ENCODE data around the gene FLRT3. TPM values are rescaled to one million over a fixed set of nuclear protein-coding genes. Genes with fewer than 3 reads are reported as not detected.

The FLRT3 gene
- total and polyA plus RNA-seq, 4 donors: 2.7 to 29.7 (median 6.6) TPM

GRCh38 chr20:14334306-14334930, 3.0 kb downstream of the FLRT3 start:
- 7% methylated on average over 3 of the region's 3 CpGs for WGBS
- H3K9ac ChIP-seq (ENCODE audit: low read depth in 1 of 2, low read length in 2 of 2): no peak overlapping the region
- H3K4me3 ChIP-seq (ENCODE audit: low read depth in 1 of 3, low read length in 3 of 3): peak overlapping the region in 2 of 3 donors; percentile 32 to 44
- TF ChIP-seq SP1 (IDR thresholded peaks at IDR 0.05) (no peak), RAD21 (IDR thresholded peaks at IDR 0.05) (peak; percentile 86 to 88), YY1 (IDR thresholded peaks at IDR 0.05) (no peak), NR2F2 (IDR thresholded peaks at IDR 0.05) (no peak), CTCF (IDR thresholded peaks at IDR 0.05; ENCODE audit: low read depth, low read length, missing input control) (peak; percentile 63), RXRA (IDR thresholded peaks at IDR 0.05) (no peak), FOXA1 (IDR thresholded peaks at IDR 0.05) (no peak), GABPA (IDR thresholded peaks at IDR 0.05 in 1 of 2, conservative IDR thresholded peaks at IDR 0.05 in 1 of 2) (no peak), TAF1 (conservative IDR thresholded peaks at IDR 0.05) (no peak), JUND (IDR thresholded peaks at IDR 0.05) (no peak), FOXA2 (IDR thresholded peaks at IDR 0.05) (no peak)
- H3K27me3 ChIP-seq (ENCODE audit: control insufficient read depth in 4 of 4, insufficient read depth in 4 of 4, low read length in 3 of 4): no peaks in the 10 kb centered on the region
- no peak for DNase-seq (ENCODE audit: low spot score)
- H3K4me1 ChIP-seq (ENCODE audit: control insufficient read depth in 4 of 4, insufficient read depth in 4 of 4, low read length in 3 of 4): peaks cover 0 to 19% (median 13%) of the 10 kb centered on the region in 4 donors
- H3K9me3 ChIP-seq (ENCODE audit: control insufficient read depth in 4 of 4, low read length in 3 of 4): no peaks in the 10 kb centered on the region
- no peaks in the 10 kb centered on the region for H3K36me3 ChIP-seq (ENCODE audit: control insufficient read depth in 4 of 4, insufficient read depth in 3 of 4, low read depth in 1 of 4, low read length in 3 of 4)
- no peak overlapping the region for H3K27ac ChIP-seq (ENCODE audit: low read depth in 1 of 2, low read length in 2 of 2)

GRCh38 chr20:14333721-14334120, 3.7 kb downstream of the FLRT3 start:
- Histone ChIP-seq H3K27ac (ENCODE audit: low read depth in 1 of 2, low read length in 2 of 2) (no peak overlapping the region), H3K9ac (ENCODE audit: low read depth in 1 of 2, low read length in 2 of 2) (peak overlapping the region in 1 of 2 donors; percentile 17), H3K9me3 (ENCODE audit: control insufficient read depth in 4 of 4, low read length in 3 of 4) (no peaks in the 10 kb centered on the region), H3K36me3 (ENCODE audit: control insufficient read depth in 4 of 4, insufficient read depth in 3 of 4, low read depth in 1 of 4, low read length in 3 of 4) (peaks cover 0 to 5% (median 0%) of the 10 kb centered on the region in 4 donors), H3K27me3 (ENCODE audit: control insufficient read depth in 4 of 4, insufficient read depth in 4 of 4, low read length in 3 of 4) (no peaks in the 10 kb centered on the region), H3K4me3 (ENCODE audit: low read depth in 1 of 3, low read length in 3 of 3) (peak overlapping the region in 1 of 3 donors; percentile 32), H3K4me1 (ENCODE audit: control insufficient read depth in 4 of 4, insufficient read depth in 4 of 4, low read length in 3 of 4) (peaks cover 0 to 19% (median 13%) of the 10 kb centered on the region in 4 donors)
- 30% methylated on average over 3 of the region's 3 CpGs for WGBS
- TF ChIP-seq ATF3 (IDR thresholded peaks at IDR 0.05) (no peak), CTCF (IDR thresholded peaks at IDR 0.05; ENCODE audit: low read depth, low read length, missing input control) (no peak), HNF4G (IDR thresholded peaks at IDR 0.05) (no peak), SP1 (IDR thresholded peaks at IDR 0.05) (no peak), REST (IDR thresholded peaks at IDR 0.05) (no peak), YY1 (IDR thresholded peaks at IDR 0.05) (peak; percentile 11), FOXA1 (IDR thresholded peaks at IDR 0.05) (no peak)
- no peak for DNase-seq (ENCODE audit: low spot score)

Data from liver (tissue), 9 donors.